ENCODE results near the gene MPG. TPM values are rescaled to one million over a fixed set of nuclear protein-coding genes. Genes with fewer than 3 reads are reported as not detected.

The MPG gene
- total and polyA plus RNA-seq, 7 donors, result 52.2 to 118 (median 74.3) TPM

GRCh38 chr16:50769-51591 lies 27.0 kb upstream of the MPG start:
- DNase-seq, result no peak
- Histone ChIP-seq H3K27me3 (no peaks in the 10 kb centered on the region), H3K4me3 (no peak overlapping the region), H3K27ac (no peak overlapping the region), H3K36me3 (peaks cover 0 to 28% (median 2%) of the 10 kb centered on the region in 4 donors), H3K4me1 (peaks cover 0 to 27% (median 17%) of the 10 kb centered on the region in 4 donors), H3K9me3 (no peaks in the 10 kb centered on the region)
- intact Hi-C loops (cut with DNase I), result no loop called here
- TF ChIP-seq EP300 (IDR thresholded peaks at IDR 0.05) (no peak), CTCF (IDR thresholded peaks at IDR 0.05) (no peak), POLR2A (IDR thresholded peaks at IDR 0.05) (no peak), POLR2AphosphoS5 (IDR thresholded peaks at IDR 0.05) (no peak)
- 89 to 92% methylated on average over 15 of the region's 15 CpGs for WGBS, 2 donors

- Histone ChIP-seq H3K27ac (peak within 1 kb of the TSS; percentile 84 to 89 (median 85)), H3K36me3 (peaks cover 0 to 40% (median 14%) of the 10 kb centered on the region in 4 donors), H3K4me1 (peaks cover 0 to 27% (median 17%) of the 10 kb centered on the region in 4 donors), H3K9me3 (no peaks in the 10 kb centered on the region), H3K27me3 (no peaks in the 10 kb centered on the region), H3K4me3 (peak within 1 kb of the TSS; percentile 70 to 91 (median 82))
- WGBS, 2 donors, result 0 to 1% methylated on average over 91 of the region's 91 CpGs
- intact Hi-C loops (cut with DNase I), result no loop called here
- TF ChIP-seq POLR2AphosphoS5 (IDR thresholded peaks at IDR 0.05) (peak; percentile 67 to 91 (median 82)), POLR2A (IDR thresholded peaks at IDR 0.05) (peak; percentile 30 to 57), EP300 (IDR thresholded peaks at IDR 0.05) (no peak), CTCF (IDR thresholded peaks at IDR 0.05) (no peak)
- DNase-seq, result peak; percentile 100
Observed at GRCh38 chr16:53346-54236, 24.4 kb upstream of the MPG start, which contains the start of the genes POLR3K and SNRNP25. Gene POLR3K, minus strand, starts transcription at chr16:53608. Its CDS starts 22 bp downstream, at chr16:53586. Gene SNRNP25, plus strand, starts transcription at chr16:53828. Its CDS starts 189 bp downstream, at chr16:54017.

- DNase-seq, result no peak
- TF ChIP-seq EP300 (IDR thresholded peaks at IDR 0.05) (no peak), POLR2AphosphoS5 (IDR thresholded peaks at IDR 0.05) (no peak), POLR2A (IDR thresholded peaks at IDR 0.05) (no peak), CTCF (IDR thresholded peaks at IDR 0.05) (no peak)
- Histone ChIP-seq H3K9me3 (no peaks in the 10 kb centered on the region), H3K27ac (peak overlapping the region; percentile 76 to 85 (median 82)), H3K27me3 (no peaks in the 10 kb centered on the region), H3K4me1 (peaks cover 0 to 27% (median 17%) of the 10 kb centered on the region in 4 donors), H3K4me3 (peak overlapping the region; percentile 70 to 91 (median 82)), H3K36me3 (peaks cover 0 to 41% (median 19%) of the 10 kb centered on the region in 4 donors)
- intact Hi-C loops (cut with DNase I), result no loop called here
- WGBS, 2 donors, result 13 to 44% methylated on average over 12 of the region's 12 CpGs
Observed at GRCh38 chr16:54237-54581, 23.8 kb upstream of the MPG start.

- 91 to 93% methylated on average over 11 of the region's 11 CpGs for WGBS, 2 donors
- no peak overlapping the region for H3K27ac ChIP-seq
- no peak overlapping the region for H3K4me3 ChIP-seq
- H3K9me3 ChIP-seq, result no peaks in the 10 kb centered on the region
- intact Hi-C loops (cut with DNase I), result no loop called here
- no peaks in the 10 kb centered on the region for H3K27me3 ChIP-seq
- peaks cover 0 to 27% (median 17%) of the 10 kb centered on the region in 4 donors for H3K4me1 ChIP-seq
- peaks cover 0 to 54% (median 31%) of the 10 kb centered on the region in 4 donors for H3K36me3 ChIP-seq
- TF ChIP-seq POLR2AphosphoS5 (IDR thresholded peaks at IDR 0.05) (no peak), POLR2A (IDR thresholded peaks at IDR 0.05) (no peak), EP300 (IDR thresholded peaks at IDR 0.05) (no peak), CTCF (IDR thresholded peaks at IDR 0.05) (no peak)
- DNase-seq, result no peak
Observed at GRCh38 chr16:55571-56136, 22.4 kb upstream of the MPG start.

All from sigmoid colon (tissue), 7 donors.